OCI-LY1 (cell line): ENCODE measurements around the gene NME8.

ENCODE experiments used
- CTCF ChIP-seq: fragments of 200-600 bp; sonication (generic), shearing (Covaris generic); IDR thresholded peaks from 2 replicates; pipeline ENCODE4 v1.5.1; 2017; ENCODE audit warnings: mild to moderate bottlenecking, antibody characterized with exemption, low read length, moderate library complexity, mixed read lengths
- EZH2 ChIP-seq: fragments of 200-600 bp; sonication (generic), shearing (Covaris generic); IDR thresholded peaks from 2 replicates; pipeline ENCODE4 v1.8.0; 2017; ENCODE audit warnings: borderline replicate concordance, mixed run types, mild to moderate bottlenecking, antibody characterized with exemption, low read length, moderate library complexity, mixed read lengths

GRCh38 chr7:37853468-37853867, 5.1 kb downstream of the NME8 start:
- peak; percentile 70 for TF ChIP-seq CTCF
- no peak for TF ChIP-seq EZH2
